Measurements from ENCODE around the gene PSKH1.
"Not testable (repeated sequence)": the region's sequence is repeated elsewhere in the genome, so short reads cannot be mapped to it uniquely, and the experiment has no call there.

Gene PSKH1

DNA sequence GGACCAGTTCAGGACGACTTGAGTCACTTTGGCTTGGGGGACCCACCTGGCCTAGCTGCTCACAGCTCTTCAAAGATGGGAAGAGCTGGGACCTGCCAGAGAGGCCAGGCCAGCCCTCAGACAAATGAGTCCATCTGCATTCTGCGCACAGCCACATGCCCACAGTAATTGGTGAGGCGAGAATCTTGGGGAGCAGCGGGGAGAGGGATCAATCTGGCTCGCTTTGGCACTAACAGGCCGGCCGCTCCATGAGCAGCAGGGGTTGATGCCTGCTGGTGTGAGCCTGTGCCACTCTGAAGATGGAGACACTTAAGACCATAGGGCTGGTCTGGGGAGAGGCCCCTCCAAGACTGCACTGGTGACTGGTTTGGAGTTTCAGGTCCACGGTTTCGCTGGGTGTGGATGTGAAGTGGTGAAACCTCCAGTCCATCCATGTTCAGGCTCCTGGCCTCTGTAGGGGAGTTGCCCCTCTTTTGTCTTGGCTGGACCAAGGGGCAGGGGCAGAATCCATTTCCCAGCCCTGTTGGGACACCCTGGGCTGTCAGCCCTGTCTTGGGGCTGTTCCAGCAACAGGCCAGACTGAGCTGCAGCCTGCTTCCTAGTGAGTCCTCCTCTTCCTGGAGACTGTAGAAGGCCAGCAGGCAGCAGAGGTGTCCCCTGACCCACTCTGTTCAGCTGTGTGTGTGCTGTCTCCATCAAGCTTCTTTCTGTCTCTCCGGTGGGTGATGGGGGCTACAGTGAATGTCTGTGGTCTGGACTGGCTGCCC lies 31.3 kb downstream of the PSKH1 start:
- DNase-seq (ENCODE audit: low spot score), result no peak

GRCh38 chr16:67926181-67926750 lies 33.2 kb downstream of the PSKH1 start:
- peak; percentile 78 for DNase-seq (ENCODE audit: low spot score)

DNA sequence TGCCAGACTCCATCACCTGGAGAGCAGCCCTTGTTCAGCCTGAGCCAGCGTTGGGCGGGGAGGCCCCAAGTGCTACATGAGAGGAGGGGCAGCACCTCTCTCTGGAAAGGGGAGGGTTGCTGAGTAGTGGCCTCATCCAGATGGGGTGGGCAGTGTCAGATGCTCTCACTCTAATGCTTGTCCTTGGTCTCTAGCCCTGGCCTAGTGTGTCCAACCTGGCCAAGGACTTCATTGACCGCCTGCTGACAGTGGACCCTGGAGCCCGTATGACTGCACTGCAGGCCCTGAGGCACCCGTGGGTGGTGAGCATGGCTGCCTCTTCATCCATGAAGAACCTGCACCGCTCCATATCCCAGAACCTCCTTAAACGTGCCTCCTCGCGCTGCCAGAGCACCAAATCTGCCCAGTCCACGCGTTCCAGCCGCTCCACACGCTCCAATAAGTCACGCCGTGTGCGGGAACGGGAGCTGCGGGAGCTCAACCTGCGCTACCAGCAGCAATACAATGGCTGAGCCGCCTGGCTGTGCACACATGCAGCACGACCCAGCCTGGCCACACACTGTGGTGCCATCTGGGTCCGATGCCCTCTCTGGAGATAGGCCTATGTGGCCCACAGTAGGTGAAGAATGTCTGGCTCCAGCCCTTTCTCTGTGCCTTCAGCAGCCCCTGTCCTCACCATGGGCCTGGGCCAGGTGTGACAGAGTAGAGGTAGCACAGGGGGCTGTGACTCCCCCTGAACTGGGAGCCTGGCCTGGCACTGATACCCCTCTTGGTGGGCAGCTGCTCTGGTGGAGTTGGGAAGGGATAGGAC lies 34.3 kb downstream of the PSKH1 start:
- no peak for DNase-seq (ENCODE audit: low spot score)

GRCh38 chr16:67928147-67928546 lies 35.1 kb downstream of the PSKH1 start:
- DNase-seq (ENCODE audit: low spot score), result no peak

DNA sequence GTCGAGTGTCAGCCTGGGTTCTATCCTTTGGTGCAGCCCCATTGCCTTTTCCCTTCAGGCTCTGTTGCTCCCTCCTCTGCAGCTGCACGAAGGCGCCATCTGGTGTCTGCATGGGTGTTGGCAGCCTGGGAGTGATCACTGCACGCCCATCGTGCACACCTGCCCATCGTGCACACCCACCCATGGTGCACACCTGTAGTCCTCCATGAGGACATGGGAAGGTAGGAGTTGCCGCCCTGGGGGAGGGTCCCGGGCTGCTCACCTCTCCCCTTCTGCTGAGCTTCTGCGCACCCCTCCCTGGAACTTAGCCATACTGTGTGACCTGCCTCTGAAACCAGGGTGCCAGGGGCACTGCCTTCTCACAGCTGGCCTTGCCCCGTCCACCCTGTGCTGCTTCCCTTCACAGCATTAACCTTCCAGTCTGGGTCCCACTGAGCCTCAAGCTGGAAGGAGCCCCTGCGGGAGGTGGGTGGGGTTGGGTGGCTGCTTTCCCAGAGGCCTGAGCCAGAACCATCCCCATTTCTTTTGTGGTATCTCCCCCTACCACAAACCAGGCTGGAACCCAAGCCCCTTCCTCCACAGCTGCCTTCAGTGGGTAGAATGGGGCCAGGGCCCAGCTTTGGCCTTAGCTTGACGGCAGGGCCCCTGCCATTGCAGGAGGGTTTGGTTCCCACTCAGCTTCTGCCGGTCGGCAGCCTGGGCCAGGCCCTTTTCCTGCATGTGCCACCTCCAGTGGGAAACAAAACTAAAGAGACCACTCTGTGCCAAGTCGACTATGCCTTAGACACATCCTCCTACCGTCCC lies 35.7 kb downstream of the PSKH1 start:
- peak; percentile 85 for DNase-seq (ENCODE audit: low spot score)

- DNase-seq (ENCODE audit: low spot score), result no peak
Observed at GRCh38 chr16:67930191-67930590, 37.1 kb downstream of the PSKH1 start.

DNA sequence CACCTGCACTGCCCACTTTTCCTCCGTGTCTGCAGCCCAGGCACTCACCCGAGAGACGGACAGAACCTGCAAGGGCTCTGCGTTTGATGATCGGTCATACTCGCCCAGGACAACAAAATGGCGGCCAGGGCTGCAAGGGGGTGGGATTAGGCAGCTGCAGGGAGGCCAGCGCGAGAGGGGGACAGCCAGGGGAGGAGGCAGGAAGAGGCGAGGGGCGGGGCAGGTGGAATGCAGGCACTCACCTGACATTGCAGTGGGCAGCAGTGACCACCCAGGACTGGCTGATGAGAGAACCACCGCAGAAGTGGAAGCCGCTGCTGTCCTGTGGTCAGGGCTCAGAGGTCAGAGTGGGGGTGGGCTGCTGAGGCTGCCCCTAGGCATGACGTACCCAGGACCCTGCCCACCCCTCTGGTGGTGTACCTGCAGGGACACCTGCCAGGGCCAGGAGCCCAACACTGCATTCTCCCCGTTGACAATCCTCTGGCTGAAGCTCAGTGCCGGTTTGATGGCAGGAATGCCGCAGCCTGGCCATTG lies 37.7 kb downstream of the PSKH1 start:
- DNase-seq (ENCODE audit: low spot score), result no peak

DNA sequence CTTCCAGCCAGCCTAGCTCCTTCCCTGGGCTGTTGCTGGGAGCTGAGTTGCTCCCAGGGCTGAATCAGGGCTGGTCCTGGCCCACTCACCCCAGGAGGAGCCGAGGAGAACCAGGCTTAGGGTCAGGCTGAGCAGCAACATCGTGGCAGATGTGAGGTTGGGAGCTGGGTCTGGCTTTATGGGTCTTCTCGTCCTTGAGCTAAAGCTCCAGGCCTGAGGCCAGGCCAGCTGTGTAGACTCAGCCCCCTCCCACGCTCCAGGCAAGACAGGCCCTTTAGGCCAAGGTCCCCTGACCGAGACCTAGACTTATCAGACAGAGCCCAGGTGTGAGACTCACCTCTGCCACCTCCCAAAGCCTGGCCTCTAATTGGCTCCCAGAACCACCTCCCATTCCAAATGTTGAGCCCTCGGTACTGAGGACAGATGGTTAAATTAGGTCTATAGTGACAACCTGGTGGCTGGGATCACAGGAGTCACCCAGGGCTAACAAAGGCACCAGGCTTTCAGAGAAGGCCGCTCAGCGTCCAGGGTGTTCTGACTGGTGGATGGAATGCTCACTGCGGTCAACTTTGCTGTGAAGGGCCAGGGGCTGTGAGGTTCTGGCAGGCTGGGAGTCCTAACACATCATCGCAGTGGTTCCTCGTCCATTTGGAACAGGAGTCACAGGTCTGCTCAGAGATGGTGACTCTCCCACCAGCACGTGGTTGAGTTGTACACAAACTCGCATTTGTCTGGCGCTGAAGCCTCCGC lies 38.8 kb downstream of the PSKH1 start, which contains the start of gene CTRL:
Gene CTRL (minus strand): TSS at position 151 of the 750 bp plus-strand sequence. CDS start 10 bp downstream, at position 141.
- DNase-seq (ENCODE audit: low spot score), result no peak

DNA sequence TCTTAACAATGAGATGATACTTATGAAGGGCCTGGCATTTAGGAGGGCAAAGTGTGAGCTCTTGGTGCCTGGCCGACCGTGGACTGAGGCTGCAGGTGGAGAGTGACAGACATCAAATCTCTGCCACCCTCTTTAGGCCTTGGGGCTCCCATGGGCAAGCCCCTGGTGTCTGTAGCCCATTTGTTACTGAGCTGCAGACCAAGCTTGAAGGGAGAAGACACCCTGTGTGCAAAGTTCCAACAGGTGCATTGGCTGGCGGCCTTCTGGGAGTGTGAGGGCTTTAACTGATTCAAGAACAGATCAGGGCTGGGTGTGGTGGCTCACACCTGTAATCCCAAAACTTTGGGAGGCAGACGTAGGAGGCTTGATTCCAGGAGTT lies 39.4 kb downstream of the PSKH1 start:
- DNase-seq (ENCODE audit: low spot score), result no peak

- no peak for DNase-seq (ENCODE audit: low spot score)
Observed at GRCh38 chr16:67933805-67934204, 40.8 kb downstream of the PSKH1 start.

GRCh38 chr16:67934306-67935100 lies 41.4 kb downstream of the PSKH1 start:
- DNase-seq (ENCODE audit: low spot score), result no peak

GRCh38 chr16:67935101-67935401 lies 42.0 kb downstream of the PSKH1 start:
- DNase-seq (ENCODE audit: low spot score), result no peak

GRCh38 chr16:67935402-67936123 lies 42.5 kb downstream of the PSKH1 start:
- DNase-seq (ENCODE audit: low spot score), result peak; percentile 99

DNA sequence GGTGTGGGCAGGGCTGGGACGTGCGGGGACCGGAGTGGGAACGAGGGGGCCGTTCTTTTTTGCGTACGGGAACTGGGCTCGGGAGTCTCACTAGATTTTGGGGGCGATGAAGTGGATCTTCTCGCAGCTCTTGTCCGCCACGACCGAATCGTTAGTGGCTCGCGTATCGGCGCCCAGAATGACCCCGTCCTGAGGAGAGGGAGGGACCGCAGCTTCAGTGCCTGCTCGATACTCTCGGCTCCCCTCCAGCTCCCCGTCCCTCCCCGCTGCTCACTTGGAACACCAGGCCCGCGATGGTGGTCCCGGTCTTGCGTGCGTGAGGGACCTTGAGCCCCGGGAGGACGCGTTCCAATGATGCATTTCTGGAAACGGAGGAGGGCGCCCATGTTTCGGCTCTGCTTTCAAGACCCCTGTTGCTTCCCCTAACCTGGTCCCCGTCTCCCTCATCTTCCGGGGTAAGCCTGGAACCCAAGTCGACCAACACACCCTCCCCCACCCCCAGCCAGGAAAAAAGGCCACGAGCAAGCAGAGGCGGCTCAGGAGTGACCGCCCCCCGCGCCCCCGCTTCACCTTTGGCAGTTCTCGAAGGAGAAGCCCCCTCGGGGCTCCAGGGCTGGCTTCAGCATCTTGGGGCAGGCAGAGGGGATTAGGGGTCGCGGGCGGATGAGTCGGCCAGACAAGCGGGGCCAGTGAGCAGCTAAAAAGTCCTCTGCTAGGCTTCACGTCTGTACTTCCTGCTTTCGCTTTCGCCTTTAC lies 43.2 kb downstream of the PSKH1 start, which contains the start of gene PSMB10:
Gene PSMB10 (minus strand): TSS at position 727 of the 756 bp plus-strand sequence. CDS start 101 bp downstream, at position 626.
- DNase-seq (ENCODE audit: low spot score), result peak; percentile 89

GRCh38 chr16:67936880-67937605 lies 44.0 kb downstream of the PSKH1 start:
- DNase-seq (ENCODE audit: low spot score), result no peak

GRCh38 chr16:67937713-67938112 lies 44.7 kb downstream of the PSKH1 start:
- DNase-seq (ENCODE audit: low spot score), result not testable (repeated sequence)

DNA sequence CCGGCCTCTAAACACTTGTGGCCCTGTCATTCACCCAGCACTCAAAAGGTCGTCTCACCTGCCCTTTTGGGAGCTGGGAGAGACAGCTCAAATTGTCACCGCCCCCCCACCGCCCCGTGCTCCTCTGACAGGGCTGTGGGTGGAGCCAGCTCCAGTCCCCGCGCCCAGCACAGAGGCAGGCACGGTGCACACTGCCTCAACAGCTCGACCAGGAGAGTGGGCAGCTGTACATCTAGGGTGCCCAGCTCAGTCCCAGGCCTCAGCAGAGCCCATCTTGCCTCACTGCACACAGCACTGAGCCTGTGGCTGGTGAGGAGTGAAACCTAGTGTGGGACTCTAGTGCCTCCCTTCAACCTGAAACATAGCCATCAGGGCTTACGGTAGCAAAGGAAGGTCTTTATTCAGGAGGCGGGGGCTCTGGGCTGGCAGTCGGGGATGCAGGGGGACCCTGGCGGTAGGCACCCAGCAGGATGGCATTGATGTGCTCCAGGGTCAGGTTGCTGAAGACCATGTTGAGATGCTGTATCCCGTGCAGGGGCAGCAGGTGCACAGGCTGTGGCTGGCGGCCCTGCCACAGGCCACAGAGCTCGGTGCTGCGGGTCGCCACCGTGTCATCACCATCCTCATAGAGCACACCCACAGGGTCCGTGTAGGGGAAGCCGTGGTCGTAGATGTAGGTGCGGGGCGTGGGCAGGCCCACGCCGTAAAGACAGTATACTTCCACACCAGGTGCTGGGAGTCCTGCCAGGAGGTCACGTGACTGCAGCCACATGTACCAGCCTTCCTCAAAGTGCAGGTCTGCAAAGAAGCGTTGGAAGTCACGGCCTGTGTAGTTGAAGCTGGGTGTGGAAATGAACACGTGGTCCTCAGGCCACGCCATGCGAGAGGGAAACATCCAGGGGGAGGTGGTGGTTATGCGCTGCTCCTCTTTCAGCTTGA lies 46.7 kb downstream of the PSKH1 start:
- DNase-seq (ENCODE audit: low spot score), result no peak
